A673 (cell line): Measurements from ENCODE around the gene SARNP. TPM values are rescaled to one million over a fixed set of nuclear protein-coding genes. Genes with fewer than 3 reads are reported as not detected.

Experiments
- BruUV-seq: library from RNA; stranded (reverse); fragments of 400-500 nt; replicated peaks from 2 replicates; lab custom pipeline; 2021; lab: Mats Ljungman, UMichigan
- CTCF ChIA-PET: fragments of 300-600 bp; sonication (Branson Sonifier 250); formaldehyde crosslinking; loops from one replicate; lab custom pipeline; 2022; ENCODE audit warnings: antibody characterized with exemption; lab: Charles Lee
- POLR2A ChIA-PET: fragments of 300-600 bp; sonication (Branson Sonifier 250); formaldehyde crosslinking; loops from one replicate; lab custom pipeline; 2022; ENCODE audit warnings: antibody characterized with exemption; ENCODE audit not compliant: low non-redundant PET; lab: Charles Lee
- DNase-seq: peaks from one replicate; pipeline ENCODE4 v3.0.0-alpha.2; 2015; ENCODE audit warnings: low spot score
- H3K27ac ChIP-seq: fragments of 200-600 bp; sonication (generic); 2 replicates; pipeline ENCODE4 v1.5.1; 2016; ENCODE audit warnings: mixed run types, low read depth, mild to moderate bottlenecking, mixed read lengths, antibody characterized with exemption, low read length; ENCODE audit not compliant: poor library complexity, severe bottlenecking
- H3K27me3 ChIP-seq: fragments of 200-600 bp; sonication (generic); replicated peaks from 2 replicates; pipeline ENCODE4 v1.6.1; 2017; ENCODE audit warnings: mixed run types, low read depth, mild to moderate bottlenecking, mixed read lengths, antibody characterized with exemption, low read length; ENCODE audit not compliant: insufficient read depth, poor library complexity
- H3K36me3 ChIP-seq: fragments of 200-600 bp; sonication (generic); 2 replicates; pipeline ENCODE4 v1.6.1; 2016; ENCODE audit warnings: mixed run types, mild to moderate bottlenecking, mixed read lengths, antibody characterized with exemption, low read length; ENCODE audit not compliant: insufficient read depth, poor library complexity, severe bottlenecking
- H3K4me1 ChIP-seq: fragments of 200-600 bp; sonication (generic); 2 replicates; pipeline ENCODE4 v1.6.1; 2017; ENCODE audit warnings: mixed run types, mild to moderate bottlenecking, mixed read lengths, antibody characterized with exemption, low read length; ENCODE audit not compliant: insufficient read depth, poor library complexity, severe bottlenecking
- H3K4me3 ChIP-seq: fragments of 200-600 bp; sonication (generic); 2 replicates; pipeline ENCODE4 v1.5.1; 2016; ENCODE audit warnings: low read depth, mixed run types, mild to moderate bottlenecking, mixed read lengths, low read length; ENCODE audit not compliant: poor library complexity, severe bottlenecking
- H3K9me3 ChIP-seq: fragments of 200-600 bp; sonication (generic); 2 replicates; pipeline ENCODE4 v1.6.1; 2016; ENCODE audit warnings: mixed run types, low read depth, mild to moderate bottlenecking, mixed read lengths, antibody characterized with exemption, low read length; ENCODE audit not compliant: poor library complexity, severe bottlenecking
- EZH2 ChIP-seq: fragments of 200-600 bp; sonication (generic); IDR thresholded peaks from 2 replicates; pipeline ENCODE4 v1.6.1; 2017; ENCODE audit warnings: borderline replicate concordance, low read depth, mild to moderate bottlenecking, mixed read lengths, antibody characterized with exemption, low read length; ENCODE audit not compliant: poor library complexity, severe bottlenecking
- intact Hi-C: fragments of 100-400 bp; cut with micrococcal nuclease; formaldehyde crosslinking; loops from one replicate; pipeline ENCODE4 v1.10.0; 2022; ENCODE audit not compliant: unreplicated experiment
- total RNA-seq: library from RNA; stranded (reverse); gene quantifications from 2 replicates; pipeline ENCODE4 v1.2.3, GENCODE V29; 2021
- TF ChIP-seq, protein P1 (sequence below): fragments of 300-800, 200-600 bp; sonication (generic); conservative IDR thresholded peaks from 2 replicates; pipeline ENCODE4 v1.5.1; 2017; ENCODE audit warnings: low read depth, mild to moderate bottlenecking, antibody characterized with exemption, low read length, moderate library complexity, mixed read lengths

SARNP gene
- total RNA-seq, 1 experiment from 2014 or later, result 104 TPM

- no peak for DNase-seq
- H3K9me3 ChIP-seq, result no peaks in the 10 kb centered on the region
- BruUV-seq, result no TSS peak
- H3K4me3 ChIP-seq, result no peak overlapping the region
- intact Hi-C loops, result no loop called here
- H3K27me3 ChIP-seq, result no peaks in the 10 kb centered on the region
- POLR2A ChIA-PET, result no interaction called here
- no peak overlapping the region for H3K27ac ChIP-seq
- CTCF ChIA-PET, result no interaction called here
- H3K36me3 ChIP-seq, result no peaks in the 10 kb centered on the region
- H3K4me1 ChIP-seq, result peaks cover 1% of the 10 kb centered on the region
- TF ChIP-seq, protein P1, sequence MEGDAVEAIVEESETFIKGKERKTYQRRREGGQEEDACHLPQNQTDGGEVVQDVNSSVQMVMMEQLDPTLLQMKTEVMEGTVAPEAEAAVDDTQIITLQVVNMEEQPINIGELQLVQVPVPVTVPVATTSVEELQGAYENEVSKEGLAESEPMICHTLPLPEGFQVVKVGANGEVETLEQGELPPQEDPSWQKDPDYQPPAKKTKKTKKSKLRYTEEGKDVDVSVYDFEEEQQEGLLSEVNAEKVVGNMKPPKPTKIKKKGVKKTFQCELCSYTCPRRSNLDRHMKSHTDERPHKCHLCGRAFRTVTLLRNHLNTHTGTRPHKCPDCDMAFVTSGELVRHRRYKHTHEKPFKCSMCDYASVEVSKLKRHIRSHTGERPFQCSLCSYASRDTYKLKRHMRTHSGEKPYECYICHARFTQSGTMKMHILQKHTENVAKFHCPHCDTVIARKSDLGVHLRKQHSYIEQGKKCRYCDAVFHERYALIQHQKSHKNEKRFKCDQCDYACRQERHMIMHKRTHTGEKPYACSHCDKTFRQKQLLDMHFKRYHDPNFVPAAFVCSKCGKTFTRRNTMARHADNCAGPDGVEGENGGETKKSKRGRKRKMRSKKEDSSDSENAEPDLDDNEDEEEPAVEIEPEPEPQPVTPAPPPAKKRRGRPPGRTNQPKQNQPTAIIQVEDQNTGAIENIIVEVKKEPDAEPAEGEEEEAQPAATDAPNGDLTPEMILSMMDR, result no peak
- TF ChIP-seq EZH2, result no peak
Observed at GRCh38 chr12:55852740-55853139, 35.2 kb upstream of the SARNP start.

DNA sequence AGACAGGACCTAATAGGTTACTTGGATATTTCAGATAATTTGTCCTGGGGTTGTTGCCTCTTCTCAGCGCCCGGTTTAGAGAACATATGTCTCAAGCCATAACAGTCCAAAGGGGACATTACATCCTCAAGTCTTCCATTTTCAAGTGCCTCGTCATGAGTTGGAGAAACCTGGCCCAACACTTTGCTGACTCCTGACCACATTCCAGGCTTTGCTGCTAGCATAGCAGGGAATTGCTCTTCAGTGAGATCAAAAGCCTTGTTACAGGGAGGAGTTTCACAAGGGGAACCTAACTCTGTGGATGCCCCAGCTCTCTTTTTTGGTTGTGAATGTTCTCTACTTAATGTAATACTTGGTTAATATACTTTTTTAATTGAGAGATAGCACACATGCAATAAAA is 33.4 kb upstream of the SARNP start:
- Histone ChIP-seq H3K9me3 (no peaks in the 10 kb centered on the region), H3K4me3 (no peak overlapping the region), H3K27me3 (no peaks in the 10 kb centered on the region), H3K27ac (no peak overlapping the region), H3K4me1 (peaks cover 12% of the 10 kb centered on the region), H3K36me3 (no peaks in the 10 kb centered on the region)
- no TSS peak for BruUV-seq
- POLR2A ChIA-PET, result no interaction called here
- no peak for DNase-seq
- intact Hi-C loops, result no loop called here
- TF ChIP-seq, protein P1, result no peak
- TF ChIP-seq EZH2, result no peak
- CTCF ChIA-PET, result interaction anchor here (0.6 kb wide), 1 partner anchor 27 kb away, joined by 3 read pairs; no protein-coding TSS in a partner anchor

- CTCF ChIA-PET, result no interaction called here
Observed at GRCh38 chr12:55850401-55850800, 32.9 kb upstream of the SARNP start.

More at GRCh38 chr12:55850401-55850800, 32.9 kb upstream of the SARNP start:
- POLR2A ChIA-PET, result no interaction called here
- H3K36me3 ChIP-seq, result no peaks in the 10 kb centered on the region
- intact Hi-C loops, result no loop called here
- TF ChIP-seq, protein P1, result no peak
- no peak for TF ChIP-seq EZH2
- peaks cover 17% of the 10 kb centered on the region for H3K4me1 ChIP-seq
- H3K9me3 ChIP-seq, result no peaks in the 10 kb centered on the region
- no peak overlapping the region for H3K27ac ChIP-seq
- H3K4me3 ChIP-seq, result no peak overlapping the region
- no peak for DNase-seq
- no TSS peak for BruUV-seq
- H3K27me3 ChIP-seq, result no peaks in the 10 kb centered on the region
